Endothelial cell of umbilical vein (primary cell): ENCODE results near the gene CREB3L2. TPM values are rescaled to one million over a fixed set of nuclear protein-coding genes. Genes with fewer than 3 reads are reported as not detected.

Experiments
- BruUV-seq: library from RNA; stranded (reverse); fragments of 400-500 nt; replicated peaks from 2 replicates; lab custom pipeline; 2021; lab: Mats Ljungman, UMichigan
- CTCF ChIA-PET: fragments of 300-600, 350-600 bp; sonication (Branson Sonifier 250); formaldehyde crosslinking; loops from one replicate; lab custom pipeline; 2021; ENCODE audit warnings: antibody characterized with exemption, inconsistent platforms; lab: Charles Lee
- POLR2A ChIA-PET: fragments of 300-600, 350-600 bp; sonication (Branson Sonifier 250); formaldehyde crosslinking; loops from one replicate; lab custom pipeline; 2021; ENCODE audit warnings: antibody characterized with exemption, inconsistent platforms; lab: Charles Lee
- DNase-seq: peaks from one replicate; pipeline ENCODE4 v3.0.0-alpha.2; 2011; ENCODE audit warnings: low read depth, low spot score
- FAIRE-seq: peaks from 2 replicates; lab custom pipeline; 2011; peaks lifted over from hg19 to GRCh38; lab: Jason Lieb, UNC
- H2AFZ ChIP-seq: 2 replicates; pipeline ENCODE4 v1.6.0; 2012; ENCODE audit warnings: low read depth, low read length, control low read depth, inconsistent platforms
- H3K27ac ChIP-seq: 2 replicates; pipeline ENCODE4 v1.5.1; 2011; ENCODE audit warnings: low read depth, mild to moderate bottlenecking, control low read depth, low read length, moderate library complexity; ENCODE audit not compliant: insufficient read depth
- H3K27me3 ChIP-seq, 2 experiments: 2 replicates each; pipeline versions ENCODE4 v1.6.0 to v1.6.1; 2011; ENCODE audit warnings: low read length in 2 of 2, mixed read lengths in 1 of 2; ENCODE audit not compliant: control insufficient read depth in 2 of 2, insufficient read depth in 2 of 2
- H3K36me3 ChIP-seq, 2 experiments: 2 replicates in 1 of 2; 3 replicates in 1 of 2; pipeline ENCODE4 v1.5.1; 2011; ENCODE audit warnings: low read length in 2 of 2, mild to moderate bottlenecking in 1 of 2, moderate library complexity in 1 of 2; ENCODE audit not compliant: control insufficient read depth in 2 of 2, insufficient read depth in 2 of 2; ENCODE audit errors: extremely low read depth in 1 of 2
- H3K4me1 ChIP-seq: 3 replicates; pipeline ENCODE4 v1.5.1; 2011; ENCODE audit warnings: mild to moderate bottlenecking, low read length; ENCODE audit not compliant: control insufficient read depth, insufficient read depth; ENCODE audit errors: extremely low read depth
- H3K4me2 ChIP-seq: 2 replicates; pipeline ENCODE4 v1.6.1; 2011; ENCODE audit warnings: low read length, control low read depth, mixed read lengths; ENCODE audit not compliant: insufficient read depth
- H3K4me3 ChIP-seq, 3 experiments: fragments of 200-600 bp in 1 of 3; sonication (generic), shearing (Covaris generic) in 1 of 3; replicated peaks in 1 of 3; 2 replicates each; pipeline ENCODE4 v1.5.1; 2011 to 2016; ENCODE audit warnings: control low read depth in 3 of 3, low read length in 3 of 3, mild to moderate bottlenecking in 2 of 3, inconsistent platforms in 1 of 3, low read depth in 1 of 3, moderate library complexity in 1 of 3; ENCODE audit not compliant: insufficient read depth in 1 of 3
- H3K79me2 ChIP-seq: 2 replicates; pipeline ENCODE4 v1.6.0; 2012; ENCODE audit warnings: low read length, inconsistent platforms; ENCODE audit not compliant: control insufficient read depth, insufficient read depth
- H3K9ac ChIP-seq: replicated peaks from 2 replicates; pipeline ENCODE3; 2011; ENCODE audit warnings: low read length, control low read depth; ENCODE audit not compliant: insufficient read depth; ENCODE audit errors: extremely low read depth
- H3K9me1 ChIP-seq: replicated peaks from 3 replicates; pipeline ENCODE4 v1.6.0; 2011; ENCODE audit warnings: mild to moderate bottlenecking, low read length; ENCODE audit not compliant: control insufficient read depth, insufficient read depth; ENCODE audit errors: extremely low read depth
- H3K9me3 ChIP-seq: replicated peaks from 2 replicates; pipeline ENCODE4 v1.5.1; 2012; ENCODE audit warnings: low read length, inconsistent platforms; ENCODE audit not compliant: control insufficient read depth, insufficient read depth
- H4K20me1 ChIP-seq: replicated peaks from 2 replicates; pipeline ENCODE3; 2011; ENCODE audit warnings: mild to moderate bottlenecking, low read length; ENCODE audit not compliant: control insufficient read depth, insufficient read depth; ENCODE audit errors: extremely low read depth
- CTCF ChIP-seq, 2 donors: IDR thresholded peaks; 1 replicate in 1 of 2; 2 replicates in 1 of 2; pipeline ENCODE4 v1.5.1; 2011; ENCODE audit warnings: low read length in 2 of 2, mild to moderate bottlenecking in 2 of 2, moderate library complexity in 2 of 2, control low read depth in 1 of 2, inconsistent platforms in 1 of 2, low read depth in 1 of 2; ENCODE audit not compliant: insufficient read depth in 1 of 2; ENCODE audit errors: extremely low read depth in 1 of 2
- EZH2 ChIP-seq: IDR thresholded peaks from 2 replicates; pipeline ENCODE4 v1.6.1; 2012; ENCODE audit warnings: borderline replicate concordance, low read depth, mild to moderate bottlenecking, moderate library complexity, low read length, inconsistent platforms; ENCODE audit not compliant: severe bottlenecking
- FOS ChIP-seq: IDR thresholded peaks from 2 replicates; pipeline ENCODE4 v1.6.1; 2011; ENCODE audit warnings: mild to moderate bottlenecking, low read length, moderate library complexity, borderline replicate concordance; ENCODE audit not compliant: insufficient read depth
- GATA2 ChIP-seq: IDR thresholded peaks from 2 replicates; pipeline ENCODE4 v1.7.0; 2011; ENCODE audit warnings: low read depth, mild to moderate bottlenecking, moderate library complexity, mixed read lengths, low read length; ENCODE audit not compliant: insufficient read length, insufficient read depth
- JUN ChIP-seq: IDR thresholded peaks from 2 replicates; pipeline ENCODE4 v1.6.1; 2011; ENCODE audit warnings: borderline replicate concordance, low read depth; ENCODE audit not compliant: insufficient read length, insufficient read depth
- MAX ChIP-seq: IDR thresholded peaks from 2 replicates; pipeline ENCODE4 v1.6.1; 2011; ENCODE audit not compliant: insufficient read depth, insufficient read length
- MYC ChIP-seq: IDR thresholded peaks from one replicate; pipeline ENCODE4 v1.6.1; 2011; ENCODE audit warnings: mild to moderate bottlenecking, low read depth, low read length
- POLR2A ChIP-seq: IDR thresholded peaks from 2 replicates; pipeline ENCODE4 v1.6.1; 2012; ENCODE audit warnings: low read depth, mild to moderate bottlenecking, control low read depth, low read length
- POLR2AphosphoS5 ChIP-seq: IDR thresholded peaks from 2 replicates; pipeline ENCODE4 v1.6.1; 2012; ENCODE audit warnings: low read depth, mild to moderate bottlenecking, control low read depth, low read length, moderate library complexity; ENCODE audit not compliant: insufficient read depth
- dilution Hi-C: fragments of 300-500 bp; cut with MboI; formaldehyde crosslinking; loops from one replicate; pipeline ENCODE4 v1.15.0; 2019; ENCODE audit warnings: low sequenced_read_pairs; ENCODE audit not compliant: extremely low pct_ligation_motif_present
- intact Hi-C: fragments of 100-400 bp; cut with micrococcal nuclease; formaldehyde crosslinking; loops from one replicate; pipeline ENCODE4 v1.10.0; 2022
- polyA plus RNA-seq, 4 experiments: library from polyadenylated mRNA; depleted of rRNA in 3 of 4; stranded (reverse) in 3 of 4; unstranded in 1 of 4; fragments of >200 nt; gene quantifications; 2 replicates each; pipeline versions ENCODE4 v1.2.1 to v1.2.3, GENCODE V29; 2011 to 2012; ENCODE audit warnings: missing spikeins in 1 of 4
- total RNA-seq: library from RNA; stranded (reverse); gene quantifications from 2 replicates; pipeline ENCODE4 v1.2.3, GENCODE V29; 2021

The CREB3L2 gene
- total and polyA plus RNA-seq, 2 donors (not counting 3 experiments of a cell fraction or from before 2014, with no cell fraction given): 32.1 to 93.4 TPM

GRCh38 chr7:137948845-137949330 lies 53.0 kb downstream of the CREB3L2 start:
- POLR2A ChIA-PET: no interaction called here
- Histone ChIP-seq H3K36me3 (no peaks in the 10 kb centered on the region), H2AFZ (no peak overlapping the region), H3K4me1 (no peaks in the 10 kb centered on the region), H3K4me2 (no peak overlapping the region), H3K27ac (no peak overlapping the region), H3K9me1 (no peaks in the 10 kb centered on the region), H4K20me1 (peaks cover 3% of the 10 kb centered on the region), H3K4me3 (no peak overlapping the region), H3K27me3 (no peaks in the 10 kb centered on the region), H3K9ac (no peak overlapping the region), H3K79me2 (peaks cover 50% of the 10 kb centered on the region), H3K9me3 (no peaks in the 10 kb centered on the region)
- DNase-seq (no peak), FAIRE-seq (no peak)
- CTCF ChIA-PET: interaction anchor here (1.4 to 1.9 kb wide), 2 partner anchors 11 to 18 kb away, joined by 3 to 4 read pairs; no protein-coding TSS in a partner anchor
- intact Hi-C loops (no loop called here), dilution Hi-C loops (no loop called here)
- BruUV-seq: no TSS peak
- TF ChIP-seq MAX: no peak
- TF ChIP-seq MYC: no peak

- Histone ChIP-seq H3K4me2 (no peak overlapping the region), H3K9me1 (no peaks in the 10 kb centered on the region), H4K20me1 (peaks cover 3% of the 10 kb centered on the region), H3K9me3 (no peaks in the 10 kb centered on the region), H3K27ac (no peak overlapping the region), H3K4me1 (no peaks in the 10 kb centered on the region), H2AFZ (no peak overlapping the region), H3K4me3 (no peak overlapping the region), H3K79me2 (peaks cover 46% of the 10 kb centered on the region), H3K27me3 (no peaks in the 10 kb centered on the region), H3K36me3 (no peaks in the 10 kb centered on the region), H3K9ac (no peak overlapping the region)
- dilution Hi-C loops: no loop called here
- intact Hi-C loops: no loop called here
- DNase-seq (no peak), FAIRE-seq (no peak)
- CTCF ChIA-PET: interaction anchor here (1.4 kb wide), 1 partner anchor 11 kb away, joined by 3 read pairs; no protein-coding TSS in a partner anchor
- POLR2A ChIA-PET: no interaction called here
- TF ChIP-seq MYC: no peak
- no peak for TF ChIP-seq POLR2A
- no peak for TF ChIP-seq GATA2
- no peak for TF ChIP-seq POLR2AphosphoS5
- no peak for TF ChIP-seq EZH2
- no peak for TF ChIP-seq MAX
- no peak for TF ChIP-seq FOS
- no peak for TF ChIP-seq CTCF (IDR thresholded peaks at IDR 0.05; ENCODE audit: extremely low read depth in 1 of 2, insufficient read depth in 1 of 2, low read depth in 1 of 2, low read length in 2 of 2)
- TF ChIP-seq JUN: no peak
- BruUV-seq: no TSS peak
Observed at GRCh38 chr7:137948083-137948844, 53.6 kb downstream of the CREB3L2 start.
